H1 (cell line): Measurements from ENCODE around the gene RAPGEF1. TPM values are rescaled to one million over a fixed set of nuclear protein-coding genes. Genes with fewer than 3 reads are reported as not detected.

ENCODE experiments used
- KDM4A ChIP-seq: IDR thresholded peaks from one replicate; pipeline ENCODE4 v1.7.1; 2012; ENCODE audit warnings: low read depth, mild to moderate bottlenecking, moderate library complexity, low read length, inconsistent platforms; ENCODE audit not compliant: severe bottlenecking
- MAX ChIP-seq: IDR thresholded peaks from 2 replicates; pipeline ENCODE4 v1.6.1; 2012; ENCODE audit warnings: inconsistent platforms
- RAD21 ChIP-seq, 2 experiments: IDR thresholded peaks in 1 of 2; conservative IDR thresholded peaks in 1 of 2; 2 replicates each; pipeline ENCODE4 v1.6.1; 2011; ENCODE audit warnings: low read depth in 2 of 2, low read length in 2 of 2, improper control_type of control experiment in 1 of 2, inconsistent platforms in 1 of 2, mild to moderate bottlenecking in 1 of 2, moderate library complexity in 1 of 2
- YY1 ChIP-seq: IDR thresholded peaks from 2 replicates; pipeline ENCODE4 v1.6.1; 2011; ENCODE audit warnings: low read depth, mild to moderate bottlenecking, low read length
- polyA plus RNA-seq, 7 experiments: library from polyadenylated mRNA; depleted of rRNA in 3 of 7; stranded (reverse) in 5 of 7; unstranded in 2 of 7; fragments of >200 nt in 5 of 7; fragments of 200-250 nt in 2 of 7; gene quantifications; 1 replicate in 5 of 7; 2 replicates in 1 of 7; 4 replicates in 1 of 7; pipeline versions ENCODE4 v1.2.1 to v1.2.3, GENCODE V29; 2011 to 2013; ENCODE audit warnings: missing spikeins in 2 of 7, mixed read lengths in 2 of 7
- total RNA-seq: library from RNA; stranded (reverse); fragmentation: NEBNext Ultra II Directional; extraction: Animal tissue kit (Norgen Biotek cat#: 25700); gene quantifications from 2 replicates; pipeline ENCODE4 v1.2.1, GENCODE V29; 2021

The RAPGEF1 gene
- total and polyA plus RNA-seq, 2 of the 8 experiments (the other 6 are each of a cell fraction or from before 2014, with no cell fraction given) = 29.7 to 78.9 TPM

- TF ChIP-seq MAX (no peak), KDM4A (no peak), RAD21 (IDR thresholded peaks at IDR 0.05 in 1 of 2, conservative IDR thresholded peaks at IDR 0.05 in 1 of 2; ENCODE audit: low read depth in 2 of 2, low read length in 2 of 2) (no peak), YY1 (no peak)
Observed at GRCh38 chr9:131728961-131729360, 10.9 kb downstream of the RAPGEF1 start (continued).
